NCI-H2171 treated with DMSO at 0.1 percent for 48 hours (cell line): Measurements from ENCODE around the gene FASN.

Experiments used
- DNase-seq: peaks from one replicate; lab custom pipeline; 2025; lab: John Stamatoyannopoulos, UW

FASN gene

GRCh38 chr17:82101301-82101715, 3.3 kb upstream of the FASN start:
- DNase-seq = no peak

GRCh38 chr17:82100502-82101298, 2.7 kb upstream of the FASN start:
- DNase-seq = no peak

- DNase-seq = no peak
Measured at GRCh38 chr17:82098939-82099763, 1.1 kb upstream of the FASN start.

GRCh38 chr17:82097919-82098168, 192 bp downstream of the FASN start:
- DNase-seq = no peak

- DNase-seq = no peak
Measured at GRCh38 chr17:82097184-82097918, 685 bp downstream of the FASN start.

GRCh38 chr17:82096709-82097183, 1.3 kb downstream of the FASN start:
- no peak for DNase-seq

GRCh38 chr17:82095777-82096708, 2.0 kb downstream of the FASN start:
- no peak for DNase-seq

- DNase-seq = no peak
Measured at GRCh38 chr17:82094931-82095776, 2.9 kb downstream of the FASN start.

- DNase-seq = no peak
Measured at GRCh38 chr17:82092995-82093751, 4.9 kb downstream of the FASN start.

- DNase-seq = no peak
Measured at GRCh38 chr17:82092628-82092994, 5.4 kb downstream of the FASN start.

- DNase-seq = no peak
Measured at GRCh38 chr17:82092094-82092586, 5.9 kb downstream of the FASN start.

GRCh38 chr17:82091264-82092066, 6.6 kb downstream of the FASN start:
- DNase-seq = no peak

GRCh38 chr17:82090549-82091263, 7.3 kb downstream of the FASN start:
- no peak for DNase-seq

GRCh38 chr17:82089723-82090548, 8.1 kb downstream of the FASN start:
- DNase-seq = no peak

GRCh38 chr17:82088838-82089722, 9.0 kb downstream of the FASN start:
- no peak for DNase-seq
